Endothelial cell of umbilical vein (primary cell): ENCODE data around the gene SPARC. TPM values are rescaled to one million over a fixed set of nuclear protein-coding genes. Genes with fewer than 3 reads are reported as not detected.
A peak's percentile ranks its signal among the peaks of the same experiment; 100 is the strongest.

ENCODE experiments used
- BruUV-seq: library from RNA; stranded (reverse); fragments of 400-500 nt; replicated peaks from 2 replicates; lab custom pipeline; 2021; lab: Mats Ljungman, UMichigan
- CTCF ChIA-PET: fragments of 300-600, 350-600 bp; sonication (Branson Sonifier 250); formaldehyde crosslinking; loops from one replicate; lab custom pipeline; 2021; ENCODE audit warnings: antibody characterized with exemption, inconsistent platforms; lab: Charles Lee
- POLR2A ChIA-PET: fragments of 300-600, 350-600 bp; sonication (Branson Sonifier 250); formaldehyde crosslinking; loops from one replicate; lab custom pipeline; 2021; ENCODE audit warnings: antibody characterized with exemption, inconsistent platforms; lab: Charles Lee
- DNase-seq: peaks from one replicate; pipeline ENCODE4 v3.0.0-alpha.2; 2011; ENCODE audit warnings: low read depth, low spot score
- FAIRE-seq: peaks from 2 replicates; lab custom pipeline; 2011; peaks lifted over from hg19 to GRCh38; lab: Jason Lieb, UNC
- H2AFZ ChIP-seq: 2 replicates; pipeline ENCODE4 v1.6.0; 2012; ENCODE audit warnings: low read depth, low read length, control low read depth, inconsistent platforms
- H3K27ac ChIP-seq: 2 replicates; pipeline ENCODE4 v1.5.1; 2011; ENCODE audit warnings: low read depth, mild to moderate bottlenecking, control low read depth, low read length, moderate library complexity; ENCODE audit not compliant: insufficient read depth
- H3K27me3 ChIP-seq, 2 experiments: 2 replicates each; pipeline versions ENCODE4 v1.6.0 to v1.6.1; 2011; ENCODE audit warnings: low read length in 2 of 2, mixed read lengths in 1 of 2; ENCODE audit not compliant: control insufficient read depth in 2 of 2, insufficient read depth in 2 of 2
- H3K36me3 ChIP-seq, 2 experiments: 2 replicates in 1 of 2; 3 replicates in 1 of 2; pipeline ENCODE4 v1.5.1; 2011; ENCODE audit warnings: low read length in 2 of 2, mild to moderate bottlenecking in 1 of 2, moderate library complexity in 1 of 2; ENCODE audit not compliant: control insufficient read depth in 2 of 2, insufficient read depth in 2 of 2; ENCODE audit errors: extremely low read depth in 1 of 2
- H3K4me1 ChIP-seq: 3 replicates; pipeline ENCODE4 v1.5.1; 2011; ENCODE audit warnings: mild to moderate bottlenecking, low read length; ENCODE audit not compliant: control insufficient read depth, insufficient read depth; ENCODE audit errors: extremely low read depth
- H3K4me2 ChIP-seq: 2 replicates; pipeline ENCODE4 v1.6.1; 2011; ENCODE audit warnings: low read length, control low read depth, mixed read lengths; ENCODE audit not compliant: insufficient read depth
- H3K4me3 ChIP-seq, 3 experiments: fragments of 200-600 bp in 1 of 3; sonication (generic), shearing (Covaris generic) in 1 of 3; replicated peaks in 1 of 3; 2 replicates each; pipeline ENCODE4 v1.5.1; 2011 to 2016; ENCODE audit warnings: control low read depth in 3 of 3, low read length in 3 of 3, mild to moderate bottlenecking in 2 of 3, inconsistent platforms in 1 of 3, low read depth in 1 of 3, moderate library complexity in 1 of 3; ENCODE audit not compliant: insufficient read depth in 1 of 3
- H3K79me2 ChIP-seq: 2 replicates; pipeline ENCODE4 v1.6.0; 2012; ENCODE audit warnings: low read length, inconsistent platforms; ENCODE audit not compliant: control insufficient read depth, insufficient read depth
- H3K9ac ChIP-seq: replicated peaks from 2 replicates; pipeline ENCODE3; 2011; ENCODE audit warnings: low read length, control low read depth; ENCODE audit not compliant: insufficient read depth; ENCODE audit errors: extremely low read depth
- H3K9me1 ChIP-seq: replicated peaks from 3 replicates; pipeline ENCODE4 v1.6.0; 2011; ENCODE audit warnings: mild to moderate bottlenecking, low read length; ENCODE audit not compliant: control insufficient read depth, insufficient read depth; ENCODE audit errors: extremely low read depth
- H3K9me3 ChIP-seq: replicated peaks from 2 replicates; pipeline ENCODE4 v1.5.1; 2012; ENCODE audit warnings: low read length, inconsistent platforms; ENCODE audit not compliant: control insufficient read depth, insufficient read depth
- H4K20me1 ChIP-seq: replicated peaks from 2 replicates; pipeline ENCODE3; 2011; ENCODE audit warnings: mild to moderate bottlenecking, low read length; ENCODE audit not compliant: control insufficient read depth, insufficient read depth; ENCODE audit errors: extremely low read depth
- EZH2 ChIP-seq: IDR thresholded peaks from 2 replicates; pipeline ENCODE4 v1.6.1; 2012; ENCODE audit warnings: borderline replicate concordance, low read depth, mild to moderate bottlenecking, moderate library complexity, low read length, inconsistent platforms; ENCODE audit not compliant: severe bottlenecking
- GATA2 ChIP-seq: IDR thresholded peaks from 2 replicates; pipeline ENCODE4 v1.7.0; 2011; ENCODE audit warnings: low read depth, mild to moderate bottlenecking, moderate library complexity, mixed read lengths, low read length; ENCODE audit not compliant: insufficient read length, insufficient read depth
- JUN ChIP-seq: IDR thresholded peaks from 2 replicates; pipeline ENCODE4 v1.6.1; 2011; ENCODE audit warnings: borderline replicate concordance, low read depth; ENCODE audit not compliant: insufficient read length, insufficient read depth
- MYC ChIP-seq: IDR thresholded peaks from one replicate; pipeline ENCODE4 v1.6.1; 2011; ENCODE audit warnings: mild to moderate bottlenecking, low read depth, low read length
- POLR2A ChIP-seq: IDR thresholded peaks from 2 replicates; pipeline ENCODE4 v1.6.1; 2012; ENCODE audit warnings: low read depth, mild to moderate bottlenecking, control low read depth, low read length
- POLR2AphosphoS5 ChIP-seq: IDR thresholded peaks from 2 replicates; pipeline ENCODE4 v1.6.1; 2012; ENCODE audit warnings: low read depth, mild to moderate bottlenecking, control low read depth, low read length, moderate library complexity; ENCODE audit not compliant: insufficient read depth
- dilution Hi-C: fragments of 300-500 bp; cut with MboI; formaldehyde crosslinking; loops from one replicate; pipeline ENCODE4 v1.15.0; 2019; ENCODE audit warnings: low sequenced_read_pairs; ENCODE audit not compliant: extremely low pct_ligation_motif_present
- intact Hi-C: fragments of 100-400 bp; cut with micrococcal nuclease; formaldehyde crosslinking; loops from one replicate; pipeline ENCODE4 v1.10.0; 2022
- polyA plus RNA-seq, 4 experiments: library from polyadenylated mRNA; depleted of rRNA in 3 of 4; stranded (reverse) in 3 of 4; unstranded in 1 of 4; fragments of >200 nt; gene quantifications; 2 replicates each; pipeline versions ENCODE4 v1.2.1 to v1.2.3, GENCODE V29; 2011 to 2012; ENCODE audit warnings: missing spikeins in 1 of 4
- total RNA-seq: library from RNA; stranded (reverse); gene quantifications from 2 replicates; pipeline ENCODE4 v1.2.3, GENCODE V29; 2021
- TF ChIP-seq, protein P1 (sequence below): IDR thresholded peaks from 2 replicates; pipeline ENCODE4 v1.6.1; 2011; ENCODE audit not compliant: insufficient read depth, insufficient read length
- TF ChIP-seq, protein P2 (sequence below), 2 donors: IDR thresholded peaks; 1 replicate in 1 of 2; 2 replicates in 1 of 2; pipeline ENCODE4 v1.5.1; 2011; ENCODE audit warnings: low read length in 2 of 2, mild to moderate bottlenecking in 2 of 2, moderate library complexity in 2 of 2, control low read depth in 1 of 2, inconsistent platforms in 1 of 2, low read depth in 1 of 2; ENCODE audit not compliant: insufficient read depth in 1 of 2; ENCODE audit errors: extremely low read depth in 1 of 2

SPARC gene
- total and polyA plus RNA-seq, 2 donors (not counting 3 experiments of a cell fraction or from before 2014, with no cell fraction given) = 2,962 to 3,114 TPM

DNA sequence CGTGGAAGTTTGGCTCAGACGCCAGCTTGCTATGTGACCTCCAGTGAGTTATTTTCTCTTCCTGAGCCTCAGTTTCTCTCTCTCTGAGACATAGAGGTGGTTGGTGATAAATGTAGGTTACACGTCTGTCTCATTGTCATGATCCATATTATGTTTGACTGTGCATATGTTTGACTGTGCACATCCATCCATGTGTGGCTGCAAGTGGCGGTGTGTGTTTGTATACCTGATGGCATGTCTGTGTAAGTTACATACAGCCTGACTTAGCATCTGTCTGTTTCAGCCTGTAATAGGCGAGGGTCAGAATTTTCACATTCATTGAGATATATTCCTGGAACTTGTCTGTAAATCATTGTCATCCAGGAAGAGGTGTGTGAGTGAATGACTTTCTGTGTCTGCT, 3.3 kb downstream of the SPARC start:
- H4K20me1 ChIP-seq = no peaks in the 10 kb centered on the region
- H3K4me2 ChIP-seq = peak overlapping the region; percentile 90
- POLR2A ChIA-PET = interaction anchor here (0.9 to 3.5 kb wide), 7 partner anchors 8 to 57 kb away, joined by 3 to 19 read pairs (median 7); no protein-coding TSS in a partner anchor
- peak overlapping the region; percentile 19 for H3K27ac ChIP-seq
- H3K4me1 ChIP-seq = peaks cover 69% of the 10 kb centered on the region
- dilution Hi-C loops (no loop called here), intact Hi-C loops (no loop called here)
- no TSS peak for BruUV-seq
- no peaks in the 10 kb centered on the region for H3K27me3 ChIP-seq
- H2AFZ ChIP-seq = no peak overlapping the region
- DNase-seq = no peak
- peaks cover 87% of the 10 kb centered on the region for H3K79me2 ChIP-seq
- peak overlapping the region in 1 of 3 experiments; percentile 98 for H3K4me3 ChIP-seq
- FAIRE-seq = no peak
- TF ChIP-seq POLR2AphosphoS5 (peak; percentile 57), MYC (no peak), JUN (no peak), POLR2A (peak; percentile 61), GATA2 (no peak), EZH2 (no peak)
- TF ChIP-seq, protein P1, sequence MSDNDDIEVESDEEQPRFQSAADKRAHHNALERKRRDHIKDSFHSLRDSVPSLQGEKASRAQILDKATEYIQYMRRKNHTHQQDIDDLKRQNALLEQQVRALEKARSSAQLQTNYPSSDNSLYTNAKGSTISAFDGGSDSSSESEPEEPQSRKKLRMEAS = no peak
- TF ChIP-seq, protein P2, sequence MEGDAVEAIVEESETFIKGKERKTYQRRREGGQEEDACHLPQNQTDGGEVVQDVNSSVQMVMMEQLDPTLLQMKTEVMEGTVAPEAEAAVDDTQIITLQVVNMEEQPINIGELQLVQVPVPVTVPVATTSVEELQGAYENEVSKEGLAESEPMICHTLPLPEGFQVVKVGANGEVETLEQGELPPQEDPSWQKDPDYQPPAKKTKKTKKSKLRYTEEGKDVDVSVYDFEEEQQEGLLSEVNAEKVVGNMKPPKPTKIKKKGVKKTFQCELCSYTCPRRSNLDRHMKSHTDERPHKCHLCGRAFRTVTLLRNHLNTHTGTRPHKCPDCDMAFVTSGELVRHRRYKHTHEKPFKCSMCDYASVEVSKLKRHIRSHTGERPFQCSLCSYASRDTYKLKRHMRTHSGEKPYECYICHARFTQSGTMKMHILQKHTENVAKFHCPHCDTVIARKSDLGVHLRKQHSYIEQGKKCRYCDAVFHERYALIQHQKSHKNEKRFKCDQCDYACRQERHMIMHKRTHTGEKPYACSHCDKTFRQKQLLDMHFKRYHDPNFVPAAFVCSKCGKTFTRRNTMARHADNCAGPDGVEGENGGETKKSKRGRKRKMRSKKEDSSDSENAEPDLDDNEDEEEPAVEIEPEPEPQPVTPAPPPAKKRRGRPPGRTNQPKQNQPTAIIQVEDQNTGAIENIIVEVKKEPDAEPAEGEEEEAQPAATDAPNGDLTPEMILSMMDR (IDR thresholded peaks at IDR 0.05; ENCODE audit: extremely low read depth in 1 of 2, insufficient read depth in 1 of 2, low read depth in 1 of 2, low read length in 2 of 2) = no peak
- no peaks in the 10 kb centered on the region for H3K9me3 ChIP-seq
- H3K9ac ChIP-seq = no peak overlapping the region
- no peaks in the 10 kb centered on the region for H3K9me1 ChIP-seq
- CTCF ChIA-PET = interaction anchor here (0.8 to 6.5 kb wide), 10 partner anchors 8 to 58 kb away, joined by 3 to 59 read pairs (median 13); no protein-coding TSS in a partner anchor
- H3K36me3 ChIP-seq = peaks cover 9 to 12% of the 10 kb centered on the region in 2 experiments
